BLaER1 (cell line): ENCODE results near the gene MDM1.

Source experiments
- H3K27ac ChIP-seq: shearing (Covaris generic); formaldehyde crosslinking; 2 replicates; pipeline ENCODE4 v1.8.1; 2022
- H3K27me3 ChIP-seq: shearing (Covaris generic); formaldehyde crosslinking; 2 replicates; pipeline ENCODE4 v1.8.1; 2022
- H3K36me3 ChIP-seq: shearing (Covaris generic); formaldehyde crosslinking; 2 replicates; pipeline ENCODE4 v1.8.1; 2022
- H3K4me1 ChIP-seq: shearing (Covaris generic); formaldehyde crosslinking; 2 replicates; pipeline ENCODE4 v1.8.1; 2022
- H3K4me2 ChIP-seq: shearing (Covaris generic); formaldehyde crosslinking; 2 replicates; pipeline ENCODE4 v1.8.1; 2022
- H3K4me3 ChIP-seq: shearing (Covaris generic); formaldehyde crosslinking; 2 replicates; pipeline ENCODE4 v1.8.1; 2022
- H3K9ac ChIP-seq: shearing (Covaris generic); formaldehyde crosslinking; 2 replicates; pipeline ENCODE4 v1.8.1; 2022
- H3K9me3 ChIP-seq: shearing (Covaris generic); formaldehyde crosslinking; 2 replicates; pipeline ENCODE4 v1.8.1; 2022
- H4K20me1 ChIP-seq: shearing (Covaris generic); formaldehyde crosslinking; 2 replicates; pipeline ENCODE4 v1.8.1; 2022
- Cebpa-rat ChIP-seq: shearing (Covaris generic); IDR thresholded peaks from 2 replicates; pipeline ENCODE4 v1.8.1; 2022

Gene MDM1

DNA sequence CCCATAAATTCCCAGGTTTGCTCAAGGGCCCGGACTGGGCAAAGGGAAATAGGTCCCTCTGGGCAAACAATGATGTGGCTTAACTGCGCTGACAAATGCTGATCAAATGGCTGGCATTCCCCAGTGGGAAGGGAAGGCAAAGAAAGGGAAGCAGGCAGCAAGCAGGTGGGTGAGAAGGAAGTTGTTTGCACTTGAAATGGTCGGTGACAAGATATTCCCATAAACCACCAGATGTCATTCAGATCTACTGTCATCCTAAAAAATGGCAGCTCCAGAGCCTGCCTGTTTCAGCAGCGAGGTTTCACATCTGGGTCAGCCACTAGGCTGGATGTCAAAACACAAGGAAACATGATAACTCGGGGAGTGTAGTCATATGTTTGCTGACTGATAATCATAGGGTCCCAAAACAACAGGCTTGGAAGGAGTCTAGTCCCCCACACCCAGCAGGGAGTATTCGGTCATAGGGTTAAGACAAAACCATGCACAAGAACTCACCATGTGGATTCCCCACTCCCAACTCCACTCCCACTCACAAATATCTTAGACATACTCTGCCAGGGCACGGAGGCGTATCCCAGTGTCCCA, 37.9 kb upstream of the MDM1 start:
- TF ChIP-seq Cebpa-rat: no peak
- Histone ChIP-seq H3K4me3 (no peak overlapping the region), H3K9ac (no peak overlapping the region), H3K4me2 (no peak overlapping the region), H3K9me3 (no peaks in the 10 kb centered on the region), H3K36me3 (no peaks in the 10 kb centered on the region), H3K27ac (no peak overlapping the region), H3K27me3 (no peaks in the 10 kb centered on the region), H4K20me1 (no peaks in the 10 kb centered on the region), H3K4me1 (peaks cover 36% of the 10 kb centered on the region)

DNA sequence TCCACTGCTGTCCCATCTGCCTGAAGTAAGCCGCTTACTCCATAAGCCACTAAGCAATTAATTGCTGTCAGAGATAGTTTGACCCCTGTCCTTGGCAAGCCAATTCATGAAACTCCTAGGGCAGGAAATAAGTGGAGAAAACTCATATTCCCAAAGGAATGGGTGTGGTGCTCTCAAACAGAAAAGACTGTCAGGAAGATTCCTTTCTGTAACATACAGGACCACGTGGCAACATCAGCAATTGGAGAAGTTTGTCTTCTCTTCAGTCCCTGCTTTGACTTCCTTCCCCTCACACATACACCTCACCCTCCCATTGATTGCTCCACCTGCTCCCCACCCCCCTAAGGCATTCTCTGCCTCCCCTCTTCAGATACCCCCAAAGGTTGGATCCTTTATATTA, 36.2 kb upstream of the MDM1 start:
- no peak overlapping the region for H3K27ac ChIP-seq
- H3K4me3 ChIP-seq: no peak overlapping the region
- no peaks in the 10 kb centered on the region for H3K27me3 ChIP-seq
- H3K36me3 ChIP-seq: no peaks in the 10 kb centered on the region
- no peak overlapping the region for H3K9ac ChIP-seq
- no peak overlapping the region; the same call in 1 of the 2 replicates for H3K4me2 ChIP-seq
- peaks cover 50% of the 10 kb centered on the region for H3K4me1 ChIP-seq
- H3K9me3 ChIP-seq: no peaks in the 10 kb centered on the region
- no peaks in the 10 kb centered on the region for H4K20me1 ChIP-seq
- no peak for TF ChIP-seq Cebpa-rat

DNA sequence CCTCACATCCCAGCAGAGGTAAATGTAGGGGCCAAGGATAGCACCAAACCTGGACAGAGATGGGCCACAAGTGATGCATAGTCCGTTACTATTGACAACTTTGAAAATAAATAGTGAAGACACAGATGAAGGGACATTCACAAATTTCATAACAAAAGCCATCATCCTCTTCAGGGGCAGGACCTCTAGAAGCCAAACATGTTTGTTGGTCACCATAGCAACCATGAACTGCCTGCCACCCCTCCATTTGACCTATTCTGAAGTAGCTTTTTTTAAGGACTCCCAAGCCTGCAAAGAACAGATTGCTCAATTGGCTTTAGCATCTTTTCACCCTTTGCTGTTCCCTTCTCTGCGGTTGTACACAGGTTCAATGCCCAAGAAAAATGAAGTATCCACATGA, 35.7 kb upstream of the MDM1 start:
- H3K9me3 ChIP-seq: no peaks in the 10 kb centered on the region
- no peaks in the 10 kb centered on the region for H3K27me3 ChIP-seq
- TF ChIP-seq Cebpa-rat: no peak
- no peaks in the 10 kb centered on the region for H3K36me3 ChIP-seq
- H3K27ac ChIP-seq: no peak overlapping the region
- H4K20me1 ChIP-seq: no peaks in the 10 kb centered on the region
- H3K4me1 ChIP-seq: peaks cover 46% of the 10 kb centered on the region
- no peak overlapping the region; the same call in 1 of the 2 replicates for H3K4me2 ChIP-seq
- H3K9ac ChIP-seq: no peak overlapping the region
- H3K4me3 ChIP-seq: no peak overlapping the region

DNA sequence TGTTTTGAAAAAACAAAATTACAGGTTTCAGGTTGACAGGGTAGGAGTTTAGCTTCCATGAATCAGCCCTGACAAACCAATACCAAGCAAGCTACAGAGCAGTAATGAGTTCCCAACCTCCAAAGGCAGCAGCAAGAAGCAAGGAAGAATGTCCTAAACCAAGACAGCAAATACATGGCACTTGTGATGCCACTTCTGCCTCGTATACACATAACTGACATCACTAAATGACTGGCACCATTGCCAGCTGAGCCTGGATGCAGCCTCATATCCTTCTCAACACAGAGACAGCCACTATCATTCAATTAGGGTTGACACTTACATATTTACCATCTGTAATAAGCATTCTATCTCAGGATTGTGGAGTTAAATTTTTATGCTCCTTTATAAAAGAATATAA, 35.0 kb upstream of the MDM1 start:
- no peak for TF ChIP-seq Cebpa-rat
- H4K20me1 ChIP-seq: no peaks in the 10 kb centered on the region
- H3K36me3 ChIP-seq: no peaks in the 10 kb centered on the region
- H3K9ac ChIP-seq: no peak overlapping the region
- H3K4me2 ChIP-seq: no peak overlapping the region
- H3K4me3 ChIP-seq: no peak overlapping the region
- no peaks in the 10 kb centered on the region for H3K27me3 ChIP-seq
- H3K9me3 ChIP-seq: no peaks in the 10 kb centered on the region
- H3K4me1 ChIP-seq: peaks cover 43% of the 10 kb centered on the region
- no peak overlapping the region for H3K27ac ChIP-seq

DNA sequence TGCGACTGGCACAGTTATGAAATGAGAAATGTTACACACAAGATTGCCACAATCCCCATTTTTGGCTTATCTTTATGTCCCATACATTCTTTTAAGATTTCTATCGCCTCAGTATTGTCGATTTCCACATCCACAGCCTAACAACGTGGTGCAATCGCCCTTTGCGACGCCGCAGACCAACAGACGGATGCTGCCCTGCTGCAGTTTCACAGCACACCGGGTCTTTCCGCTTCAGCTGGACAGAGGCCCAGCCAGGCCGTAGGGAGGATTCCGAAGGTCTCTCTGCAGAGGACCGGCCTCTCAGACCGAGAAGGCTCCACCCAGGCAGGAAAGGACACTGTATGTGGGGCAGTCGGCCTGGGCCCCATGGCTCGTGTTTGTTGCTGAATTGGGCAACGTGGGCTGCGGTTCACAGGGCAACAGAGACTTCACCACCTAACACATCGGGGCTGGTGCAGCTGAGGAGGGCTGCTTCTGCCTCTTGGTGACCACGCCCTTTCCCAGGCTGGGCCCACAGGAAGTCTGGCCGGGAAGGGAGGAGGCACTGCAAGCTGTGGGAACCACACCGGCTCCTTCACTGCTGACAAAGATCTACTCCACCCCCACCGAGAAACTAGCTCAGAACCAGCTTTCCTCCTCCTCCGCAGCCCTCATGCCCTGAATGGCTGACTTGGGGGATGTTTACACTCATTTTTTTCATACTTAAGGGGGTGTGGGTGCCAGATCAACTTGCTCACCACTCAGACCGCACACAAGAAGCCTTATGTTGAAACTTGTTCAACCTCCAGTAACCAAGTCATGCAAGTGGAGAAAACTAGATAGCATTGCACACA, 32.9 kb upstream of the MDM1 start:
- no peaks in the 10 kb centered on the region for H3K36me3 ChIP-seq
- peak overlapping the region; percentile 81 for H3K27ac ChIP-seq
- peak overlapping the region; percentile 61 for H3K9ac ChIP-seq

DNA sequence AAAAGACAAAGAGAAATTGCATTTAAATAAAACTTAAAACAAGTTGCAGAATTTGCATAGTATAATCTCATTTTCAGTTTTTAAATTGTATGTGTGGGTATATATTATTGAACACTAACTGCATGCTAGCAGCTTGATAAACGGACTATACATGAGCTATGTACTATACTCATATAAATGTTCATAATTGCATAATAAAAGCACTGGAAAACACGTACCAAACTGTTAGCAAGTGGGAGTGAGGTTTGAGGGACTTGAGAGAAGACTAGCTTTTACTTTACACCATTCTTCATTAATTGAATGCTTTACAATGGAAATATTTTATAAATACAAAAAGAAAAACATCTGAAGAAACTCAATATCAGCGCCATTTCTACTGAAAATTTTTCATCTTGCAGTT, 32.2 kb upstream of the MDM1 start:
- TF ChIP-seq Cebpa-rat: no peak
- Histone ChIP-seq H3K4me1 (peaks cover 42% of the 10 kb centered on the region), H3K4me3 (no peak overlapping the region), H3K27ac (peak overlapping the region; percentile 81), H3K9ac (no peak overlapping the region; the same call in 1 of the 2 replicates), H3K36me3 (no peaks in the 10 kb centered on the region), H3K4me2 (peak overlapping the region; percentile 85), H4K20me1 (no peaks in the 10 kb centered on the region), H3K27me3 (no peaks in the 10 kb centered on the region), H3K9me3 (no peaks in the 10 kb centered on the region)

More for the DNA sequence above, 32.9 kb upstream of the MDM1 start:
- Histone ChIP-seq H3K27me3 (no peaks in the 10 kb centered on the region), H3K9me3 (no peaks in the 10 kb centered on the region), H3K4me3 (peak overlapping the region; percentile 47), H3K4me2 (peak overlapping the region; percentile 85), H4K20me1 (no peaks in the 10 kb centered on the region), H3K4me1 (peaks cover 40% of the 10 kb centered on the region)
- peak; percentile 57; the same call in 1 of the 2 replicates for TF ChIP-seq Cebpa-rat

DNA sequence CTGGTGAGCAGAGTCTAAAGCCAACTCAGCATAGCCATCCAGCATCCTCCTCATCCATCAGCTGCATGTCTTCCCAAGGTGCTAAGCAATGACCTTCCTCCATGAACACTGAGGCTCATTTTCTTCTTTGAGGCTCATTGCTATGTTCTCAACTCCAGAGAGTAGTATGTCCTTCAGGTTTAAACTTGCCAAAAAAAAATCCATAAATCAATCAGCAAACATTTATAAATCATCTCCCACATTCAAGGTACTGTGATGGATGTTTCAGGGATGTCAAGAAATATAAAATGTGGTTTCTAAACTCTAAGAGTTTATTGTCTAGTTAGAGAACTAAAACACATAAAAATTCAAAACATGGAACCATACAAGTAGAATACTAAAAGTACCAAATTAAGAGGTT, 29.8 kb upstream of the MDM1 start:
- no peaks in the 10 kb centered on the region for H3K27me3 ChIP-seq
- no peaks in the 10 kb centered on the region for H3K9me3 ChIP-seq
- no peaks in the 10 kb centered on the region for H3K36me3 ChIP-seq
- peaks cover 49% of the 10 kb centered on the region for H3K4me1 ChIP-seq
- H4K20me1 ChIP-seq: no peaks in the 10 kb centered on the region
- no peak overlapping the region for H3K4me2 ChIP-seq
- H3K27ac ChIP-seq: no peak overlapping the region
- TF ChIP-seq Cebpa-rat: no peak
- no peak overlapping the region for H3K9ac ChIP-seq
- no peak overlapping the region for H3K4me3 ChIP-seq

DNA sequence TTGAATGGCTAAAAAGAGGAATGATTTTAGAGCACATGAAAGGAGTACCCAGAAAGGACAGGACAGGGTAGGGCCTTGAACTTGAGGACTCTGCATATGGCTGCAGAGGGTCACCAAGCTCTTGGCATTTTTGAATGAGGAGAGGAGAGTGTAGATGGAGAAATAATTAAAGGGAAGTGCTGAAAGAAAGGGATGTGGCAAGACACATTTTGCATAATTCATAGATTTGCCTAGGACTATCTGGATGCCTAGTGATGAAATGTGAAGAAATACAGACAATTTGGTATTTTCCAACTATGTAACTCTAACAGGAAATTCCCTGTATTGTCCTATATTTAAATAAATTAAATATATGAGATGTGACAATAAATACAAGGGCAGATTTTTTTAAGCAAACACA, 27.5 kb upstream of the MDM1 start:
- Histone ChIP-seq H3K36me3 (no peaks in the 10 kb centered on the region), H3K4me3 (no peak overlapping the region), H3K27ac (no peak overlapping the region), H3K4me1 (peaks cover 31% of the 10 kb centered on the region), H3K27me3 (no peaks in the 10 kb centered on the region), H4K20me1 (no peaks in the 10 kb centered on the region), H3K4me2 (peak overlapping the region; percentile 63), H3K9me3 (no peaks in the 10 kb centered on the region), H3K9ac (no peak overlapping the region)
- no peak for TF ChIP-seq Cebpa-rat

DNA sequence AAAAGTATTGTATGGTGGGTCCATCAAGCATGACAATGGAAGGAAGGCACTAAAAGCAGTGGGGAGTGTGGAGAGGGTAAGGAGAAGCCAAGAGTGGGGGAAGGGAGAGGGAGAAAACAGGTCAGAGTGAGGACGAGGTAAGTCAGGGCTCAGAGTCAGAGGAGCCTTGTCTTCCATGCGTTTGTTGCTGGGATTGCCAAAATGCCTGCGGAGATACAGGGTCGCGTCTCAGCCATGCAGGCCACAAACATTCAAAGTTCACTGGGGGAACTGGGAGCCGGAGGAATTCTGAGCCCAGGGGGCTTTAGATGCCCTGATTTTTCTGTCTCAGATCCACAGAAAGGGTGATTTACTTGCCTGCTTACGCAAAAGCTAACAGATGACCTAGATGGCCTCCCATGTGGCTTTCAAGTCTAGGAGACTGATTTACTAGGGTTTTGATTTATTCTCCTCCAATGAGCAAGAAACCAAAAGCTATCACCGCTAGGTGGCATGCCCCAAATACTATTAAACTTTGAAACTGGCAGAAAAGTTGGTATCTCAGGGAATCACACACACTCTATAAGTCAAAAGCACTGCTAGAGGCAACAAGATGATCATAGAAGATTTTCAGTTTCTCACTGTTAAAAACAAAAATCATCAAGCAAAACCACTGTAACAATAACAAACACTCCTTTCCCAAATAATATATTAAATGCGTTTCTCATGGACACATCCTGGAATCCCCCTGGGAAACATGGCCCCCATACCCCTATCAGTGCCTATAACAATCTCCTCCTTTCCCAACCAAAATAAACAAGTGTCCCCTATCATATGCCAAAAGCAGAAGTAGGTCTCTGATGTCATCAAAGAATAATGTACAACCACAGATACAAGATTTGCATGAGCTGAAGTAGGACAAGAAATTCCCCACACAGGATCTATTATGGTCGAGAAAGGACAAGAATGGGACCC, 26.6 kb upstream of the MDM1 start:
- peak overlapping the region; percentile 63 for H3K4me2 ChIP-seq
- no peak for TF ChIP-seq Cebpa-rat

More for the DNA sequence above, 26.6 kb upstream of the MDM1 start:
- no peak overlapping the region for H3K9ac ChIP-seq
- no peak overlapping the region; the same call in 1 of the 2 replicates for H3K27ac ChIP-seq
- H3K27me3 ChIP-seq: no peaks in the 10 kb centered on the region
- no peaks in the 10 kb centered on the region for H4K20me1 ChIP-seq
- peaks cover 22% of the 10 kb centered on the region for H3K4me1 ChIP-seq
- H3K9me3 ChIP-seq: no peaks in the 10 kb centered on the region
- no peak overlapping the region for H3K4me3 ChIP-seq
- H3K36me3 ChIP-seq: no peaks in the 10 kb centered on the region
